Measurements from ENCODE around the gene MBD3. TPM values are rescaled to one million over a fixed set of nuclear protein-coding genes. Genes with fewer than 3 reads are reported as not detected.
A peak's percentile ranks its signal among the peaks of the same experiment; 100 is the strongest.

Gene MBD3
- total RNA-seq, 1 experiment from 2014 or later: 65.6 TPM

DNA sequence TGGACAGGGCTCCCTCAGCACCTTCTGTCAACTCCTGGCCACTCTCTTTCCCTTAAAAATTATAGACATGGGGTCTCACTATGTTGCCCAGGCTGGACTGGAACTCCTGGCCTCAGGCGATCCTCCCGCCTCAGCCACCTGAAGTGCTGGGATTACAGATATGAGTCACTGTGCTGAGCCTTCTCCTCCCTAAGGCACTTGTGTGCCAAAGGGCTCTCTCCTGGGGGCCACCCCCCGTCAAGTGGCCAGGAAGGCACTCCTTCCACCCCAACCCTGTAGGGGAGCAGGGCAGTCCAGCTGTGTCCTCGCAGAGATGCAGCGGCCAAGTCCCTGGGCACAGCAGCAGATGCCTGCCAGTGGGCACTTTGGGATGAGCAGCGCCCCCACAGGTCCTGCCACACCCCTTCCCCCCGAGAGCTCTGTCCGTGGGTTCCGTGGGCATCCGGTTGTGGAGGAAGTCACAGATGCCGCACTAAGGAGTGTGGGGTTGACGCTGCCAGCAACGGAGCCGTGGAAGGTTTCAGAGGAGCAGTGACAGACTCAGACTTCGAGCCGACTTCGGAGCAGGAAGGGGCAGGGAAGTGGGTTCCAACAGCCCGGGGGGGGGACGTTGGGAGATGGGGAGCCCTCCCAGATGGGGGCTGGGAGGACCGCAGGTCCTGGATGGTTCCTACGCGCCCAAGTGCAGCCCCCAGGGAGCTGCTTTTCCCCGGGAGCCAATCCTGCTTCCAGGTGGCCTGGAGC lies 15.9 kb upstream of the MBD3 start:
- DNase-seq: no peak

DNA sequence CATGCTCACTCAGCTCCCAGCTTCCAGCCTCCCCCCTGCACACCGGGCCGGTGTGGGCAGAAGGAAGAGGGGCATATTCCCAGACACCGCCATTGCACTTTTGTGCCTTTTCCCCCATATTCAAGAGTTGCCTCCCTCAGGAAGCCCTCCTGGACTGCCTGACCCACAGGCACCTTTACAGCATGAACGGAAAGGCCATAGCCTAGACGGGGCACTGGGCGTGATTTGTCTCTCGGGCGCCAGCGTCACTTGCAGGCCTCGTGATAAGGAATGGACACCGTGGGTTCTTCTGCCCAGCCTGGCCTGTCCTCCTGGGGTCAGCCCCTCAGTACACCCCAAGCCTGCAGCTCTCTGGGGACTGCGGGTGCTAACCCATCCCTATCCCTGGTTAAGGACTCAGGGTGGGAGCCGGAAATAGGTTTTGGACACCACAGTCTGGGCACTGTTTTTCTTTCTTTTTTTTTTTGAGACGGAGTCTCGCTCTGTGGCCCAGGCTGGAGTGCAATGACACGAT lies 13.5 kb upstream of the MBD3 start:
- Mint-ChIP-seq H3K9me3 (ENCODE audit: low read depth, unreplicated experiment) (no peaks in the 10 kb centered on the region), H3K27me3 (ENCODE audit: unreplicated experiment) (no peaks in the 10 kb centered on the region), H3K27ac (ENCODE audit: unreplicated experiment) (peak overlapping the region; percentile 74), H3K4me3 (ENCODE audit: low read depth, unreplicated experiment) (peak overlapping the region; percentile 76), H3K36me3 (ENCODE audit: insufficient read depth, unreplicated experiment) (peaks cover 48% of the 10 kb centered on the region), H3K4me1 (ENCODE audit: low read depth, unreplicated experiment) (no peaks in the 10 kb centered on the region)
- no peak for DNase-seq
- TF ChIP-seq, protein P1, sequence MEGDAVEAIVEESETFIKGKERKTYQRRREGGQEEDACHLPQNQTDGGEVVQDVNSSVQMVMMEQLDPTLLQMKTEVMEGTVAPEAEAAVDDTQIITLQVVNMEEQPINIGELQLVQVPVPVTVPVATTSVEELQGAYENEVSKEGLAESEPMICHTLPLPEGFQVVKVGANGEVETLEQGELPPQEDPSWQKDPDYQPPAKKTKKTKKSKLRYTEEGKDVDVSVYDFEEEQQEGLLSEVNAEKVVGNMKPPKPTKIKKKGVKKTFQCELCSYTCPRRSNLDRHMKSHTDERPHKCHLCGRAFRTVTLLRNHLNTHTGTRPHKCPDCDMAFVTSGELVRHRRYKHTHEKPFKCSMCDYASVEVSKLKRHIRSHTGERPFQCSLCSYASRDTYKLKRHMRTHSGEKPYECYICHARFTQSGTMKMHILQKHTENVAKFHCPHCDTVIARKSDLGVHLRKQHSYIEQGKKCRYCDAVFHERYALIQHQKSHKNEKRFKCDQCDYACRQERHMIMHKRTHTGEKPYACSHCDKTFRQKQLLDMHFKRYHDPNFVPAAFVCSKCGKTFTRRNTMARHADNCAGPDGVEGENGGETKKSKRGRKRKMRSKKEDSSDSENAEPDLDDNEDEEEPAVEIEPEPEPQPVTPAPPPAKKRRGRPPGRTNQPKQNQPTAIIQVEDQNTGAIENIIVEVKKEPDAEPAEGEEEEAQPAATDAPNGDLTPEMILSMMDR (IDR thresholded peaks at IDR 0.05; ENCODE audit: unreplicated experiment): no peak
- intact Hi-C loops (cut with micrococcal nuclease; ENCODE audit: unreplicated experiment): no loop called here
- CTCF ChIA-PET: interaction anchor here (0.7 to 1.3 kb wide), 6 partner anchors 47 to 186 kb away, joined by 3 to 7 read pairs (median 4); partner anchors contain the start of gene TCF3
- no TSS peak for BruUV-seq (replicated peaks)

More for the DNA sequence above, 15.9 kb upstream of the MBD3 start:
- no peak overlapping the region for H3K27ac Mint-ChIP-seq (ENCODE audit: unreplicated experiment)
- no peaks in the 10 kb centered on the region for H3K4me1 Mint-ChIP-seq (ENCODE audit: low read depth, unreplicated experiment)
- H3K4me3 Mint-ChIP-seq (ENCODE audit: low read depth, unreplicated experiment): no peak overlapping the region
- BruUV-seq (replicated peaks): no TSS peak
- TF ChIP-seq, protein P1 (IDR thresholded peaks at IDR 0.05; ENCODE audit: unreplicated experiment): no peak
- intact Hi-C loops (cut with micrococcal nuclease; ENCODE audit: unreplicated experiment): no loop called here
- H3K27me3 Mint-ChIP-seq (ENCODE audit: unreplicated experiment): no peaks in the 10 kb centered on the region
- H3K36me3 Mint-ChIP-seq (ENCODE audit: insufficient read depth, unreplicated experiment): peaks cover 44% of the 10 kb centered on the region
- CTCF ChIA-PET: no interaction called here
- no peaks in the 10 kb centered on the region for H3K9me3 Mint-ChIP-seq (ENCODE audit: low read depth, unreplicated experiment)

DNA sequence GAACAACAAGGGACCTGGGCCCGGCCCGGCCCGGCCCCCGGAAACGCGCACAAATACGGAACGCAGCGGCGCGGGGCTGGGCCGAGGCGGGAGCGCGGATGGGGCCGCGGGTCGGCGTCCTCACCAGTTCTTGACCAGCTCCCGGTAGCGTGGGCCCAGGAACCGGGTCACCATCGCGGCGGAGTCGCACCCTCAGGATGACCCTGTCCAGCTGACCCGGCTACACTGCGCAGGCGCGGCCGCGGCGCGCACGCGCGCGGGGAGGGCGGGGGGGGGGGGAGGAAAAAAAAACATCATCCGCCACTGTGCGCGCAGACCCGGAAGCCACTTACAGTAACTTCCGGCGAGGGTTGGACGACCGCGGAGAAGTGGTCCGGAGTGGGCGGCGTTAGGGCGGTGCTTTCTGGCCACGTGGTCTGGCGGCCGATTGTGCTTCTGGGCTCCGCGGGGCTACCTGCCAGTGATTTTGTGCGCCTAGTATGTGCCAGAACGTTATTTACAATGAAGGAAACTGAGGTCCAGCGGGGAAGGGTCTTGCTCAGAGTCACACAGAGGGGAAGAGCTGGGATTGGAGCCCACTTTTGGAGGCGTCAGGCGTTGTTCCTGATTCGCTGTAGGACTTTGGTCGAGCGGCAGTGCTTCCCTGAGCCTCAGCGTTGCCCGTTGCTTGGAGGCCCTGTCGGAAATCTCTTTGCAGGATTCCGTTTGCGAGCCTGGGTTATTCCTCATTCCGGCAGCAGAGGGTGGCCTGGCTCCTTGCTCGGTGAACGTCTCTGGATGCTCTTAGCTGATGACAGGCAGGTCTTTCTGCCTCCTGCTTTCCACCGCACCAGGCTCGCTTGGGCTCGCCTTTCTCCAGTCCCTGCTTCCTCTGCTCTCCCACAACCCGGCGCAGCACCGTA lies 12.8 kb upstream of the MBD3 start, which contains the start of gene UQCR11:
Gene UQCR11 (minus strand): TSS at position 227 of the 902 bp plus-strand sequence. CDS start 53 bp downstream, at position 174.
- Mint-ChIP-seq H3K4me3 (ENCODE audit: low read depth, unreplicated experiment) (peak within 1 kb of the TSS; percentile 76), H3K36me3 (ENCODE audit: insufficient read depth, unreplicated experiment) (peaks cover 44% of the 10 kb centered on the region), H3K9me3 (ENCODE audit: low read depth, unreplicated experiment) (no peaks in the 10 kb centered on the region), H3K27me3 (ENCODE audit: unreplicated experiment) (no peaks in the 10 kb centered on the region), H3K4me1 (ENCODE audit: low read depth, unreplicated experiment) (no peaks in the 10 kb centered on the region), H3K27ac (ENCODE audit: unreplicated experiment) (peak within 1 kb of the TSS; percentile 74)
- TF ChIP-seq, protein P1 (IDR thresholded peaks at IDR 0.05; ENCODE audit: unreplicated experiment): no peak
- CTCF ChIA-PET: interaction anchor here (0.6 to 1.3 kb wide), 7 partner anchors 47 to 300 kb away, joined by 3 to 7 read pairs (median 4); partner anchors contain the start of gene TCF3
- intact Hi-C loops (cut with micrococcal nuclease; ENCODE audit: unreplicated experiment): no loop called here
- TSS peak; percentile 61 for BruUV-seq (replicated peaks)
- DNase-seq: peak; percentile 88

DNA sequence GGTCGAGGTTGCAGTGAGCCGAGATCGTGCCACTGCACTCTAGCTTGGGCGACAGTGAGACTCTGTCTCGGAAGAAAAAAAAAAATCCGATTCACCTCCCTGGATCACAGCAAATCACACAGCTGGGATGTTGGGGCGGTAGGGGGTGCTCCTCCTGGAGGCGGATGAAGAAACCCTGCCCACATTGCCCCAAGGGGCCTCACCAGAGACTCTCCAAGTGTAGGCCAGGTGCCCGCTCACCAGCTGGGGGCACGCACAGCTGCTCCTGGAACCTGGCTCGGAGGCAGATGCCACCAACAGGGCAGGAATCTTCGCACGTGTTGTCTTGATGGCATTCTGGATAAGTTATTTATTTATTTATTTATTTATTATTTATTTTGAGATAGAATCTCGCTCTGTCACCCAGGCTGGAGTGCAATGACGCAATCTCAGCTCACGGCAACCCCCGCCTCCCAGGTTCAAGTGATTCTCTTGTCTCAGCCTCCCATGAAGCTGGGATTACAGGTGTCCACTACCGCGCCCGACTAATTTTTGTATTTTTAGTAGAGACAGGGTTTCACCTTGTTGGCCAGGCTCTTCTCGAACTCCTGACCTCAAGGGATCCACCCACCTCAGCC lies 9.5 kb upstream of the MBD3 start:
- no peak overlapping the region for H3K27ac Mint-ChIP-seq (ENCODE audit: unreplicated experiment)
- H3K9me3 Mint-ChIP-seq (ENCODE audit: low read depth, unreplicated experiment): no peaks in the 10 kb centered on the region
- no TSS peak for BruUV-seq (replicated peaks)
- TF ChIP-seq, protein P1 (IDR thresholded peaks at IDR 0.05; ENCODE audit: unreplicated experiment): no peak
- DNase-seq: no peak
- no peak overlapping the region for H3K4me3 Mint-ChIP-seq (ENCODE audit: low read depth, unreplicated experiment)
- H3K4me1 Mint-ChIP-seq (ENCODE audit: low read depth, unreplicated experiment): no peaks in the 10 kb centered on the region
- intact Hi-C loops (cut with micrococcal nuclease; ENCODE audit: unreplicated experiment): no loop called here
- H3K36me3 Mint-ChIP-seq (ENCODE audit: insufficient read depth, unreplicated experiment): peaks cover 44% of the 10 kb centered on the region
- CTCF ChIA-PET: no interaction called here
- H3K27me3 Mint-ChIP-seq (ENCODE audit: unreplicated experiment): no peaks in the 10 kb centered on the region
